ENCODE results near the gene VCL. TPM values are rescaled to one million over a fixed set of nuclear protein-coding genes. Genes with fewer than 3 reads are reported as not detected.
"Not testable (repeated sequence)": the region's sequence is repeated elsewhere in the genome, so short reads cannot be mapped to it uniquely, and the experiment has no call there.

The VCL gene
- 44.2 TPM for polyA plus RNA-seq

DNA sequence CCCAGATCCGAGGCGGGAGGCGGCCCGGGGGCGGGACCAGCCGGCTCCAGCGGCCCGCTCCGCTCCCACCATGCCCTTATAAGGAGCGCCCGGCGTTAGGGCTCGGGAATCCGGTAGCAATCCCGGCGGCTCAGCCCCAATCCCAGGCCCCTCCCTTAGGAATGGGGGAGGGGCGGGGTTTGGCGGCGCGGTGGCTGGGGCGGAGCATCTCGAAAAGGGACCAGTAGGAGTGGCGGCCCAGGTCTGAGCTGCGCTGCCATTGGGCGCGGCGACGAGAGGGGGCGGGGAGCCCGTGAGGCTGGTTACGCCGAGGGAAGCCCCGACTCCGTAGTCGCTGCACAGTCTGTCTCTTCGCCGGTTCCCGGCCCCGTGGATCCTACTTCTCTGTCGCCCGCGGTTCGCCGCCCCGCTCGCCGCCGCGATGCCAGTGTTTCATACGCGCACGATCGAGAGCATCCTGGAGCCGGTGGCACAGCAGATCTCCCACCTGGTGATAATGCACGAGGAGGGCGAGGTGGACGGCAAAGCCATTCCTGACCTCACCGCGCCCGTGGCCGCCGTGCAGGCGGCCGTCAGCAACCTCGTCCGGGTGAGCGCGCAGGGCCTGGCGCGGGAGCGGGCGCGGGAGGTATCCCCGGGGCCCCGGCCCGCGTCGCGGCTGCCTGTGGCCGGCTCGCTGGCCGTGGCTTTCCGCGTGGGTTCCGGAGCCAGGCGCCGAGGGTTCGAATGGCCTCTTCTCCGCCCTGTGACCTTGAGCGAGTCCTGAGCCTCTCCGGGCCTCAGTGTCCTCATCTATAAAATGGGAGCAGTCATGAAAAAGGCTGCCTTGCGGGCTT is at the start of gene VCL:
VCL (plus strand) TSS at position 330 of the 836 bp plus-strand sequence; CDS start at position 422, 92 bp downstream.
- H3K27me3 Mint-ChIP-seq: no peaks in the 10 kb centered on the region
- peaks cover 28 to 41% (median 36%) of the 10 kb centered on the region in 3 donors for H3K4me1 Mint-ChIP-seq
- peak within 1 kb of the TSS; percentile 86 to 99 (median 98) for H3K4me3 Mint-ChIP-seq
- no peaks in the 10 kb centered on the region for H3K9me3 Mint-ChIP-seq
- peak within 1 kb of the TSS; percentile 70 to 99 (median 93) for H3K27ac Mint-ChIP-seq
- no peaks in the 10 kb centered on the region for H3K36me3 Mint-ChIP-seq

DNA sequence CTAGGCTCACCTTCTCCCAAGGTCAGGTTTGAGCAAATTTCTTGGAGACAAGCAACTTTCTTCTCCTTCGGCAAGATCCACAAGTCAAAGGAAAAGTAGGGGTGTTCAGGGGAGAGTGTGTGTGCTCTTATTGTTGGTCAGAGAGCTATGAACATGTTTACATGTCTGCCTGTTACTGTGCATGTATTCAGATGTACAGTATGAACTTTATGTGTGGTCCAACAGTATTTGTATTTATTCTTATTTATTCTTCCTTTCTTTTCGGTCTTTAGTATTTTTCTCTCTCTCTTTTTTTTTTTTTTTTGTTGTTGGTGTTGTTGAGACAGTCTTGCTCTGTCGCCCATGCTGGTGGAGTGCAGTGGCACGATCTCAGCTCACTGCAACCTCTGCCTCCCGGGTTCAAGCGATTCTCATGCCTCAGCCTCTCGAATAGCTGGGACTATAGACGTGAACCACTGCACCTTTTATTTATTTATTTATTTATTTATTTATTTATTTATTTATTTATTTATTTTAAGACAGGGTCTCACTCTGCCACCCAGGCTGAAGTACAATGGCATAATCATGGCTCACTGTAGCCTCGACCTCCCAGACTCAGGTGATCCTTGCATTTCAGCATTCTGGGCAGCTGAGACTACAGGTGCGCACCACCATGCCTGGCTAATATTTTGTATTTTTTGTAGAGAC is 48.8 kb upstream of the VCL start:
- H3K36me3 Mint-ChIP-seq: no peaks in the 10 kb centered on the region
- peak overlapping the region in 1 of 3 donors; percentile 56 for H3K27ac Mint-ChIP-seq
- peaks cover 0 to 2% (median 0%) of the 10 kb centered on the region in 3 donors for H3K9me3 Mint-ChIP-seq
- no peaks in the 10 kb centered on the region for H3K27me3 Mint-ChIP-seq
- H3K4me1 Mint-ChIP-seq: peaks cover 0 to 7% (median 3%) of the 10 kb centered on the region in 3 donors
- no peak overlapping the region for H3K4me3 Mint-ChIP-seq

DNA sequence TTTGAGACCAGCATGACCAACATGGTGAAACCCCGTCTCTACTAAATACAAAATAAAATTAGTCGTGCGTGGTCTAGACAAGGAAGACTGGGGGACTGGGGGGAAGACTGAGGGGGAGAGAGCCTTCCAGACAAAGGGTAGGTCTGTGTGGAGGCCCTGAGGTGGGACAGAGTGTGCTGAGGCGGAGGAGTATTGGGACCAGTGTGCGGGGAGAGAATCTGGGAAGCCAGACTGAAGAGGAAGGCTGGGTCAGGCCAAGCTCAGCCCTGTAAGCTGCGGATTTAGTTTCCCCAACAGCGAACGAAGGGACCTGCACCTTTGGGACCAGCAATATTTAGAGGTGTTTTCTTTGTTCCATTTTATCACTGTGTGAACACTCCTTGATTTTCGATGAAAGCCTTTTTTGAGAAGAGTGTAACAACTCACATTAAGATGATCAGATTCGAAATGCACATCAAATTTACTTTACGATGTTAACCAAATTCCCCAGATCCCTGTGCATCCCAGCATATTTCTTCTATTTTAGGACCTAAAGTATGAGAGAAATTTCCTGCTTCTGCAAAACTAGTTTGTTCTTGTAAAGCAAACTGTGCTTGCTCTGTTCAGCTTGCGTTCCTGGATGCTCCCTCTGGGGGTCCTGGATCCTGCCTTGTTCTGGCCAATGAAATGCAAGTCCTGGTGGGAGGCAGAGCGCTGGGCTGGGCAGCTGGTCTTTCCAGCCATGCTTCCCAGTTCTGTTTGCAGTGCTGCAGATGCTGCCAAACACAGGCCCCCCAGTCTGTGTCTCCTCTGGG is 47.6 kb upstream of the VCL start:
- no peaks in the 10 kb centered on the region for H3K36me3 Mint-ChIP-seq
- H3K4me3 Mint-ChIP-seq: no peak overlapping the region
- no peak overlapping the region for H3K27ac Mint-ChIP-seq
- no peaks in the 10 kb centered on the region for H3K27me3 Mint-ChIP-seq
- peaks cover 0 to under 1% (median 0%) of the 10 kb centered on the region in 3 donors for H3K9me3 Mint-ChIP-seq
- peaks cover 2 to 11% (median 6%) of the 10 kb centered on the region in 3 donors for H3K4me1 Mint-ChIP-seq

DNA sequence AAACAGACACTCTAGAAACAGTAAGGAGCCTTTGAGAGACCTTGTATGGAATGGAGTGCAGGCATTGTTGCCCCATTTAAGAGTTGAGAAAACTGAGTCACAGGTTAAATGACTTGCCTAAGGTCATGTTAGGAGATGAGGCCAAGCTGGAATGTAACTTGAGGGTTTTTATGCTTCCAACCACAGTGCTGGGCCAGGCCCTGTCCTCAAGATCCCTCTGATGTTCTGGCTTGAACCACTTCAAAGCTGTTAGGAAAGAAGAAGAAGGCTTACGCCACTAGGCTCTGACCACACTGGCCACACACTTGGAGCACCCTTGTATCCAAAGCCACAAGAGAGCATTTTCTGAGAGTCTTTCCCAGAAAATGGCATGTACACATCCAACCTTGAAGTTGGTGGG is 44.3 kb upstream of the VCL start:
- Mint-ChIP-seq H3K4me3 (no peak overlapping the region), H3K36me3 (no peaks in the 10 kb centered on the region), H3K4me1 (peaks cover 21 to 33% (median 26%) of the 10 kb centered on the region in 3 donors), H3K27ac (peak overlapping the region in 1 of 3 donors; percentile 9), H3K9me3 (no peaks in the 10 kb centered on the region), H3K27me3 (no peaks in the 10 kb centered on the region)

DNA sequence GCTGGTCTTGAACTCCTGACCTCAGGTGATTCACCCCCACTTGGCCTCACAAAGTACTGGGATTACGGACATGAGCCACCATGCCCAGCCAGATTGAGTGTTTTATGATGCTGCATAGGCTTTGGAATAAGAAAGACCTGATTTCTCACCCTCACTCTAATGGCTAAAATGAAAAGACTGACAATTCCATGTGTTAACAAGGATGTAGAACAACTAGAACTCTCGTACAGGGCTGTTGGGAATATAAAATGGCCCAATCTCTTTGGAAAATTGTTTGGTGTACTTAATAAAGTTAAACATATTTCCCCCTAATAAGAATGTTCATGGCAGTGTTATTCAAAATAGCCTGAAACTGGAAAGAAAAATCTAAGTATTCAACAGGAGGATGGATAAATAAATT is 43.2 kb upstream of the VCL start:
- Mint-ChIP-seq H3K4me3 (peak overlapping the region in 1 of 4 donors; percentile 1), H3K9me3 (no peaks in the 10 kb centered on the region)

DNA sequence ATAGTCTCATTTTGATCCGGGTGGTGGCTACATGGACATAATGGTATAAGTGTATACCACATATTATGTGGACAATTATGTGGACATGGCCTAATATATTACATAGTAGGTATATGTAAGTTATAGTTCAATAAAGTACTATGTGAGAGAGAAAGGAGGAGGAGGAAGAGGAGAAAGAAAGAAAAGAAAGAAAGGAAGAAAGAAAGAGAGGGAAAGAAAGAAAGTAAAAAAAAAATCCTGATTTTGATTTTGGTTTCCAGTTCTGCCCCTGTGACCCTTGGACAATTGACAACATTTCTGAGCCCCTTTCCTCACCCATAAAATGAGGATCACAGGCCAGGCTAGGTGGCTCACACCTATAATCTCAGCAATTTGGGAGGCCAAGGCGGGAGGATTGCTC is 42.2 kb upstream of the VCL start:
- H3K27ac Mint-ChIP-seq: peak overlapping the region in 2 of 3 donors; percentile 14 to 79
- peaks cover 39 to 48% (median 42%) of the 10 kb centered on the region in 3 donors for H3K4me1 Mint-ChIP-seq
- H3K36me3 Mint-ChIP-seq: peaks cover 4% of the 10 kb centered on the region
- no peaks in the 10 kb centered on the region for H3K9me3 Mint-ChIP-seq
- H3K4me3 Mint-ChIP-seq: peak overlapping the region in 3 of 4 donors; percentile 33 to 73 (median 34)
- no peaks in the 10 kb centered on the region for H3K27me3 Mint-ChIP-seq

More for the DNA sequence above, 43.2 kb upstream of the VCL start:
- Mint-ChIP-seq H3K27ac (peak overlapping the region in 1 of 3 donors; percentile 44), H3K36me3 (peaks cover 1% of the 10 kb centered on the region), H3K4me1 (peaks cover 31 to 40% (median 32%) of the 10 kb centered on the region in 3 donors), H3K27me3 (no peaks in the 10 kb centered on the region)

DNA sequence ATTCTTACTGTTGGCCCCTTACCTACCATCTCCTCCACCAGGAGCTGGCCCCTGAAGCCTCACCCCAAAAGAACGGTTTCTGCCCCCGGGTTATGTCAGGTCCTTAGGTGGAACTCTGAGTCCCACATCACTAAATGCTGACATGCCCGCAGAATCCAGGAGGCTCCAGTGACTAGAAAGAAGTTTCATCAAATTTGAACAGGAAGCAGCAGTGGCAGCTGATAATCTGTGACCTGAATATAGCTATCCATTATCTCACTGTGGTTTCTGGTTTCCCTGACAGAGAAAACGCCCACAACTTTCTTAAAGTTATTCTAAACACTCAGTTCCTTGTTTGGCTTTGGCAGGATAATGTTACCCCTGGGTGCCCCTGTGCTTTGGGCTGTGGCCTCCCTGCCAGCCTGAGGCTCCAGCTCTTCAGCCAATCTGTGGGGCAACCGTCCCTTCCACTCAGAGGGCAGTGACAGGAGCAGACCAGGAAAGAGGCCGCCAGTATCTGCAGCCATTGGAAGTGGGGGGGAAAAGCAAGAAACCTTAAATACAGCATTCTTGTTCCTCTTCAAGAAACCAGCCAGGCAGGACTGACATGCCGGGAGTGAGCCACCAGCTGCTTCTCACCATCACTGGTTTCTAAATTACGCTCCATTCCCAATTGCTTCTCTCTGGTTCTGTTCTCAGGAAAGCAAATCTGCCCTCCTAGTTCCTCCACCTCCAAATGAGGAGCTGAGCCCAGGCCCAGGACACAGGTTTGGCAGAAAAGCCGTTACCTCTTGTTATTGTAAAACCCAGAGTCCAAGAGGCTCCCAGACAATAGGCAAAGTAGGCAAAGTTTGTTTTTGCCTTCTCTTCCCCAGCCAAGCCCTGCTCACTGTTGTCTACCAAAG is 41.2 kb upstream of the VCL start:
- Mint-ChIP-seq H3K9me3 (no peaks in the 10 kb centered on the region), H3K4me1 (peaks cover 42 to 54% (median 44%) of the 10 kb centered on the region in 3 donors), H3K36me3 (peaks cover 4% of the 10 kb centered on the region), H3K27me3 (no peaks in the 10 kb centered on the region), H3K27ac (peak overlapping the region; percentile 98), H3K4me3 (peak overlapping the region; percentile 53 to 94 (median 88))

DNA sequence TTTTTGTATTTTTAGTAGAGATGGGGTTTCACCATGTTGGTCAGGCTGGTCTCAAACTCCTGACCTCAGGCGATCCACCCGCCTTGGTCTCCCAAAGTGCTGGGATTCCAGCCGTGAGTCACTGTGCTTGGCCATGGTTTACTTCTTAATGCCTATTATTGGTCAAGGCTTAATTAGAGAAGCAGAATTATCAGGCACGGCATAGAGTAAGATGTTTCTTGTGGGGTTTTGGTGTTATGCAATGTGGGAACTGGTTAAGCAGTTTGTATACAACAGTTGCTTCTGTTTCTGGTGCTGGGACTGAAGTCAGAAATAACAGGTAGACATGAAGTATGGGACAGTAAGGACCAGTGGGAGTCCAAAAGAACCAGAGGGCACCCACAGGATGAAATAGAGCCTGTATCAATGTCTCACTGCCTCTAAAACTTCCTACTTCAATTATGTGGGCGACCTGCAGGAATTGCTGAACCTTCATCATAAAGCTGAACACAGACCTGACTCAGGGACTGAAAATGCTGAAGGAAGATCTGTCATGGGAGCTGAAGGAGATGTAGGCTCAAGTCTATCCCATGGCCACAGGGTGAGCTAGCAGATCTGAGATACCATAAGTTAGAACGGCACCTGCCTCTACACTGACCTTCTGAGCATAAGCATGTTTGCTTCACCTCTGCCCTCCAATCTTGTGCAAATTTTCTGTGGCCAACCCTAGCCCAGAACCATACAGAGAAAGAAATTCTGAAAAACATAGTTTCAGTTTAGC is 38.3 kb upstream of the VCL start:
- H3K9me3 Mint-ChIP-seq: no peaks in the 10 kb centered on the region
- peaks cover 4% of the 10 kb centered on the region for H3K36me3 Mint-ChIP-seq
- H3K4me1 Mint-ChIP-seq: peaks cover 41 to 47% (median 43%) of the 10 kb centered on the region in 3 donors
- peak overlapping the region; percentile 70 to 93 (median 81) for H3K27ac Mint-ChIP-seq
- peak overlapping the region in 3 of 4 donors; percentile 13 to 76 (median 75) for H3K4me3 Mint-ChIP-seq
- no peaks in the 10 kb centered on the region for H3K27me3 Mint-ChIP-seq

DNA sequence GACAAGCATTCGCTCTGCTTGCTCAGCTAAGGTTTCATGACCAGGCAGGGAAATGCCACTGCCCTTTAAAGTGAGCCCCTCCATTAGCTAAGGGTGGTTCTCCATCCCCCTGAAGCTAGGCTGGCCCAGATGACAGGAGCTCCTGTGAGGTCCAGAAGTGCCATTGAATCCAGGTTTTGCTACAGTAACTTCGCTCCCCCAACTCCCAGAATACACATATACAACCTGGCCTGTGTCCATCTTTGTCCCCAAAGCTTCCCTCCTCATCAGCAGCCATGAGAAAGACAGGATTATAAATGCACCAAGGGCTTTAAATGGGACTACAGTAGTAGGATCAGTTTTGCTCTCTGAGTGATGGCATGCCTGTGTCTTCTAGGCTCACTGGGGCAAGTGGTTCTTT is 35.5 kb upstream of the VCL start:
- Mint-ChIP-seq H3K4me1 (peaks cover 23 to 29% (median 26%) of the 10 kb centered on the region in 3 donors), H3K27me3 (peaks cover 2% of the 10 kb centered on the region)

DNA sequence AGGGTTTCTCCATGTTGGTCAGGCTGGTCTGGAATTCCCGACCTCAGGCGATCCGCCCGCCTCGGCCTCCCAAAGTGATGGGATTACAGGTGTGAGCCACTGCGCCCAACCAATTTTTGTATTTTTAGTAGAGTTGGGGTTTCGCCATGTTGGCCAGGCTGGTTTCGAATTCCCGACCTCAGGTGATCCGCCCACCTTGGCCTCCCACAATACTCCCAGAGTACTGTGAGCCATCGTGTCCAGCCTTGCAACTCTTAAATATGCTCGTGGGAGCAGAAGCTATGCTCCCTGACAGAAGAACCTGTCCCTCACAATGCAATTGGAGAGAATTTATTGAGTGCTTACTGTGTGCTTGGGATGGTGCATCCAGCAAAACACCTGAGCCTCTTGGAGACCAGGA is 34.4 kb upstream of the VCL start:
- peaks cover 21 to 24% (median 22%) of the 10 kb centered on the region in 3 donors for H3K4me1 Mint-ChIP-seq
- not testable (repeated sequence) for H3K4me3 Mint-ChIP-seq, H3K27me3 Mint-ChIP-seq, H3K27ac Mint-ChIP-seq, H3K9me3 Mint-ChIP-seq, H3K36me3 Mint-ChIP-seq

More for the DNA sequence above, 35.5 kb upstream of the VCL start:
- Mint-ChIP-seq H3K9me3 (no peaks in the 10 kb centered on the region), H3K36me3 (peaks cover 4% of the 10 kb centered on the region), H3K4me3 (no peak overlapping the region), H3K27ac (peak overlapping the region in 1 of 3 donors; percentile 51)

DNA sequence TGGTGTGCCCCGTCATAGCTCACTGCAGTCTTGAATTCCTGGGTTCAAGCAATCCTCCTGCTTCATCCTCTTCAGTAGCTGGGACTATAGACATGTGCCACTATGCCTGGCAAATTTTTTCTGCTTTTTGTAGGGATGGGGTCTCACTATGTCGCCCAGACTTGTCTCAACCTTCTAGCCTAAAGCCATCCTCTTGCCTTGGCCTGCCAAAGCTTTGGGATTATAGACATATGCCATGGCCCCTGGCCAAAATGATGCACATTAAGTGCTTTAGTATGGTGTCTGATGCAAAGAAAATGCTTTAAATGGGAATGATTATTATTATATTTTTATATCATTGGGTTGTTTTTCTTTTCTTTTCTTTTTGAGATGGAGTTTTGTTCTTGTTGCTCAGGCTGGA is 33.2 kb upstream of the VCL start:
- no peak overlapping the region for H3K27ac Mint-ChIP-seq
- H3K27me3 Mint-ChIP-seq: peaks cover 2% of the 10 kb centered on the region
- no peaks in the 10 kb centered on the region for H3K9me3 Mint-ChIP-seq
- H3K36me3 Mint-ChIP-seq: peaks cover 4% of the 10 kb centered on the region
- peak overlapping the region in 1 of 4 donors; percentile 33 for H3K4me3 Mint-ChIP-seq
- H3K4me1 Mint-ChIP-seq: peaks cover 12 to 14% (median 14%) of the 10 kb centered on the region in 3 donors

DNA sequence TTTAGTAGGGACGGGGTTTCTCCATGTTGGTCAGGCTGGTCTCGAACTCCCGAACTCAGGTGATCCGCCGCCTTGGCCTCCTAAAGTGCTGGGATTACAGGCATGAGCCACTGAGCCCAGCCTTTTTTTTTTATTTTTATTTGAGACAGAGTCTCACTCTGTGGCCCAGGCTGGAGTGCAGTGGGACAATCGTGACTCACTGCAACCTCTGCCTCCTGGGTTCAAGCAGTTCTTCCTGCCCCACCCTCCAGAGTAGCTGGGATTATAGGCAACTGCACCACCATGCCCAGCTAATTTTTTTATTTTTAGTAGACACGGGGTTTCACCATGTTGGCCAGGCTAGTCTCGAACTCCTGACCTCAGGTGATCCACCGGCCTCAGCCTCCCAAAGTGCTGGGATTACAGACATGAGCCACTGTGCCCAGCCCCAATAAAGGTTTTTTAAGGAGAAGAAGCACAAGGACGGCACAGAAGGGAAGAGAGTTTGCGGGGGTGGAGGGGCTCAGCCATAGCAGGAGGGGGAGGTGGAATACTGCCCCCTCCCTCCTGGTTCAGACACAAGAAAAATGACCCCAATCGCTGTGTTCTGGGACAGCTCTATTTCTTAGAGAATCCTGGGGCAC is 32.5 kb upstream of the VCL start:
- not testable (repeated sequence) for H3K4me1 Mint-ChIP-seq, H3K4me3 Mint-ChIP-seq, H3K36me3 Mint-ChIP-seq, H3K27ac Mint-ChIP-seq, H3K27me3 Mint-ChIP-seq, H3K9me3 Mint-ChIP-seq

Measured in IgD-negative memory B cell (primary cell).